ENCODE measurements around the gene HYCC1. TPM values are rescaled to one million over a fixed set of nuclear protein-coding genes. Genes with fewer than 3 reads are reported as not detected.

HYCC1 gene
- total RNA-seq, 3 donors from 2014 or later, result 5.1 to 28.5 (median 6.7) TPM

- Histone ChIP-seq H3K4me1 (ENCODE audit: low read depth) (no peaks in the 10 kb centered on the region), H3K36me3 (ENCODE audit: low read depth) (no peaks in the 10 kb centered on the region), H3K9me3 (no peaks in the 10 kb centered on the region), H3K4me3 (no peak overlapping the region)
- ATAC-seq (no peak), DNase-seq (no peak)
- intact Hi-C loops (cut with DNase I, micrococcal nuclease), result no loop called here
- TF ChIP-seq CTCF (IDR thresholded peaks at IDR 0.05), result no peak
These were observed 1.7 kb downstream of the HYCC1 start for GRCh38 chr7:23012186-23012585.

- H3K4me1 ChIP-seq (ENCODE audit: low read depth), result no peaks in the 10 kb centered on the region
- no peaks in the 10 kb centered on the region for H3K9me3 ChIP-seq
- no peak overlapping the region for H3K4me3 ChIP-seq
- ATAC-seq, result no peak
- H3K36me3 ChIP-seq (ENCODE audit: low read depth), result no peaks in the 10 kb centered on the region
- no peak for TF ChIP-seq CTCF (IDR thresholded peaks at IDR 0.05)
- DNase-seq, result no peak
- intact Hi-C loops (cut with DNase I, micrococcal nuclease), result no loop called here
These were observed 2.6 kb downstream of the HYCC1 start for GRCh38 chr7:23011222-23011924.

- no peak for TF ChIP-seq CTCF (IDR thresholded peaks at IDR 0.05)
- no peaks in the 10 kb centered on the region for H3K9me3 ChIP-seq
- DNase-seq (no peak), ATAC-seq (no peak)
- no peak overlapping the region for H3K4me3 ChIP-seq
- H3K36me3 ChIP-seq (ENCODE audit: low read depth), result no peaks in the 10 kb centered on the region
- intact Hi-C loops (cut with DNase I, micrococcal nuclease), result no loop called here
- H3K4me1 ChIP-seq (ENCODE audit: low read depth), result no peaks in the 10 kb centered on the region
These were observed 4.6 kb downstream of the HYCC1 start for GRCh38 chr7:23009303-23009702.

GRCh38 chr7:23004247-23004520, 9.7 kb downstream of the HYCC1 start:
- ATAC-seq (no peak), DNase-seq (no peak)
- Histone ChIP-seq H3K4me3 (no peak overlapping the region), H3K9me3 (no peaks in the 10 kb centered on the region), H3K36me3 (ENCODE audit: low read depth) (no peaks in the 10 kb centered on the region), H3K4me1 (ENCODE audit: low read depth) (no peaks in the 10 kb centered on the region)
- intact Hi-C loops (cut with DNase I, micrococcal nuclease), result no loop called here
- TF ChIP-seq CTCF (IDR thresholded peaks at IDR 0.05), result no peak

- no peak for TF ChIP-seq CTCF (IDR thresholded peaks at IDR 0.05)
- DNase-seq (no peak), ATAC-seq (no peak)
- Histone ChIP-seq H3K4me1 (ENCODE audit: low read depth) (no peaks in the 10 kb centered on the region), H3K4me3 (no peak overlapping the region), H3K9me3 (no peaks in the 10 kb centered on the region), H3K36me3 (ENCODE audit: low read depth) (no peaks in the 10 kb centered on the region)
- intact Hi-C loops (cut with DNase I, micrococcal nuclease), result no loop called here
These were observed 10.3 kb downstream of the HYCC1 start for GRCh38 chr7:23003505-23004246.

Measured in mucosa of descending colon (tissue), 3 donors.